ENCODE data around the gene SMCHD1.
"Not testable (repeated sequence)": the region's sequence is repeated elsewhere in the genome, so short reads cannot be mapped to it uniquely, and the experiment has no call there.

SMCHD1 gene

DNA sequence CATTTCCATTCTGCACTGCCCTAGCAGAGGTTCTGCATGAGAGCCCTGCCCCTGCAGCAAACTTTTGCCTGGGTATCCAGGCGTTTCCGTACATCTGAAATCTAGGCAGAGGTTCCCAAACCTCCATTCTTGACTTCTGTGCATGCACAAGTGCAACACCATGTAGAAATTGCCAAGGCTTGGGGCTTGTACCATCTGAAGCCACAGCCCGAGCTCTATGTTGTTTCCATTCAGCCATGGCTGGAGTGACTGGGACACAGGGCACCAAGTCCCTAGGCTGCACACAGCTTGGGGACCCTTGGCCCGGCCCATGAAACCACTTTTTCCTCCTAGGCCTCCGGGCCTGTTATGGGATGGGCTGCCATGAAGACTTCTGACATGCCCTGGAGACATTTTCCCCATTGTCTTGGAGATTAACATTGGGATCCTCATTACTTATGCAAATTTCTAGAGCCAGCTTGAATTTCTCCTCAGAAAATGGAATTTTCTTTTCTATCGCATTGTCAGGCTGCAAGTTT is 154.2 kb downstream of the SMCHD1 start:
- DNase-seq (ENCODE audit: extremely low read depth in 1 of 2, low read depth in 1 of 2): not testable (repeated sequence)

- DNase-seq (ENCODE audit: extremely low read depth in 1 of 2, low read depth in 1 of 2): no peak
Measured at GRCh38 chr18:2811416-2811815, 155.9 kb downstream of the SMCHD1 start.

GRCh38 chr18:2814928-2815327 is 159.4 kb downstream of the SMCHD1 start:
- no peak for DNase-seq (ENCODE audit: extremely low read depth in 1 of 2, low read depth in 1 of 2)

GRCh38 chr18:2818281-2818680 is 162.8 kb downstream of the SMCHD1 start:
- no peak for DNase-seq (ENCODE audit: extremely low read depth in 1 of 2, low read depth in 1 of 2)

- DNase-seq (ENCODE audit: extremely low read depth in 1 of 2, low read depth in 1 of 2): no peak
Measured at GRCh38 chr18:2821695-2822094, 166.2 kb downstream of the SMCHD1 start.

- DNase-seq (ENCODE audit: extremely low read depth in 1 of 2, low read depth in 1 of 2): no peak
Measured at GRCh38 chr18:2822213-2822921, 166.8 kb downstream of the SMCHD1 start.

GRCh38 chr18:2823202-2823601 is 167.7 kb downstream of the SMCHD1 start:
- no peak for DNase-seq (ENCODE audit: extremely low read depth in 1 of 2, low read depth in 1 of 2)

- no peak for DNase-seq (ENCODE audit: extremely low read depth in 1 of 2, low read depth in 1 of 2)
Measured at GRCh38 chr18:2823966-2824365, 168.4 kb downstream of the SMCHD1 start.

- DNase-seq (ENCODE audit: extremely low read depth in 1 of 2, low read depth in 1 of 2): no peak
Measured at GRCh38 chr18:2824865-2825264, 169.3 kb downstream of the SMCHD1 start.

DNA sequence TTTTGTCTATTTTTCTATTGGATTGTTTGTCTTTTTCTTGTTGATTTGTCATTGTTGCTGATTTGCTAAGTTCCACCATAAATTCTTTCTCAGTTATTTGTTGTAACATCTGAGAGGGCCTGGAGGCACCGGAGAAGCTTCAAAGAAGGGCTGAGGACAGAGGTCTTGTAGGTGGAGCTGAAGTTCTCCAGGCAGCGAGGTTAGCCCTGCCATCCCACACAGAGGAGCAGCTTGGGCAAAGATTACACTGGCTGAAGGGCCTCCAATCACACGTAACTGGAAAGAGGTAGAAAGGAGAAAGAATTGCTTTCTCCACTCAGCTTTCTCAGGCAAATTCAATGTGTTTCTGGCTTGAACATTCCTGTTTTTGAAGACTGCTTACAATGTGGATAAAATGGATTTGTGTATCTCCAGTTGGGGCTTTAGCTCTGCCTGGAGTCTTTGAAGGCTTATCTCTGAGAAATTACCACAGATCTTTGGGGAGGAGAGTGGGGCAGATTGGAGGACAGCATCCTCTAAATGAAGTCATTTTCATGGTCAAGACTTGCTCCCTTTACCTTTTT is 170.2 kb downstream of the SMCHD1 start:
- DNase-seq (ENCODE audit: extremely low read depth in 1 of 2, low read depth in 1 of 2): no peak

DNA sequence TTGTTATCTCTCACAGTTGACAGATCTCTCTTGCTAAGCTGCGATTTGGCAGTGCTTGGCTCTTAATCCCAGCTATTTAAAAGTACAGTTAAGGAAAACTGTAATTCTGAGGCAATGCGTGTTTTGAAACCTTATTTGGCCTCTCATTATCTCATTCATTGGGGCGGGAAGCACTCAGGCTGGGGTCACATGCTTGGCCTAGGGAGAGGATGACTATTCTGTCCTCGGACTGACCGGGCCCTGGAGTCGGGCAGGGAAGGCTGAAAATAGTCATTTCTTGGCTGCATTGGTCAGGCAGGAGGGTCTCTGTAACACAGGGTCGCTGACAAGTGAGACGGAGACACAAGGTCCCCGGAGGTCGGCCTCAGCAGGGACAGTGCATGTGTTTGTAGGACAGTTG is 171.1 kb downstream of the SMCHD1 start:
- DNase-seq (ENCODE audit: extremely low read depth in 1 of 2, low read depth in 1 of 2): no peak

GRCh38 chr18:2827061-2827460 is 171.5 kb downstream of the SMCHD1 start:
- no peak for DNase-seq (ENCODE audit: extremely low read depth in 1 of 2, low read depth in 1 of 2)

DNA sequence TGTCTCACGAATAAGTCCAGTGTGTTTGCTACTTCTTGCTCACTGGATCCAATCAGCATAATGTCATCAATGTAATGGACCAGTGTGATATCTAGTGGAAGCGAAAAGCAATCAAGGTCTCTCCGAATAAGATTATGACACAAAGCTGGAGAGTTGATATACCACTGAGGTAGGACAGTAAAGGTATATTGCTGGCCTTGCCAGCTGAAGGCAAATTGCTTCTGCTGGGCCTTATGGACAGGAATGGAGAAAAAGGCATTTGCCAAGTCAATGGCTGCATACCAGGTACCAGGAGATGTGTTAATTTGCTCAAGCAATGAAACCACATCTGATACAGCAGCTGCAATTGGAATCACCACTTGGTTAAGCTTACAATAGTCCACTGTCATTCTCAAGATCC is 180.6 kb downstream of the SMCHD1 start:
- not testable (repeated sequence) for DNase-seq (ENCODE audit: extremely low read depth in 1 of 2, low read depth in 1 of 2)

DNA sequence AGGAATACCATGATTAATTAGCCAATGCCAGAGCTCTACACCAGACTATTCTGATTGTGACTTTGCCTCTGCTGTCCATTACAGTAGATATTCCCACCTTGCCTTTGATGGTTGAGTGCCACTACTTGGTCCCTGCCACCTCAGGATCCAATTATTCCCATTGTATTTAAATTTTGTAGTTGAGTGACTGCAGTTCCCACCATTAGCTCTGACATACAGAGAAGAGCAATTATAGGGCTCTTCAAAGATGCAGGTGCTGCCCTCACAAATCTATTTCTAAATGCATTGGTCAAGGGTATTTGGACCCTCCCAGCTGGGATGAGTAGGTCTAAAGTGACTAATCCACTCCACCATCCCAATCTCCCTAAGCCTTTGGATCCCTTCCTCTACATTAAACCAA is 181.8 kb downstream of the SMCHD1 start:
- not testable (repeated sequence) for DNase-seq (ENCODE audit: extremely low read depth in 1 of 2, low read depth in 1 of 2)

GRCh38 chr18:2839202-2839601 is 183.7 kb downstream of the SMCHD1 start:
- DNase-seq (ENCODE audit: extremely low read depth in 1 of 2, low read depth in 1 of 2): no peak

GRCh38 chr18:2840521-2840920 is 185.0 kb downstream of the SMCHD1 start:
- no peak for DNase-seq (ENCODE audit: extremely low read depth in 1 of 2, low read depth in 1 of 2)

GRCh38 chr18:2843146-2843545 is 187.6 kb downstream of the SMCHD1 start:
- no peak for DNase-seq (ENCODE audit: extremely low read depth in 1 of 2, low read depth in 1 of 2)

DNA sequence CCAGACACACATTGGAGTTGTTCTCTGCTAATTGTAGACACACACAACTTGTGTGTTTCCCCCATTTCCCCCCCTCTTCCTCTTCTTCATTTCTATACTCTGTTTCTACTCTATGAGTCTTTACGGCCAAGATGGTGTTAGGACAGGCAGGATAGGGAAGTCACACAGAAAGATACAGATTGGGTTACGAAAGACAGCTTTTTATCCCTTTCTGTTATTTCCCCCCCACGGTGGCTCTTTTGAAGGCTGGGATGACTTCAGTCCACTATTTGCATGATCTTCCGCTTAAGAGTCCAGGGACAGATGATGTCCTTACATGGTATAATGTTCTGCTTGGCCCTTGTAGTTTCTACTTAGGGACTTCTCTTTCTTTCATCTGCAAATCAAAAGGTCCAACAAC is 189.6 kb downstream of the SMCHD1 start:
- no peak for DNase-seq (ENCODE audit: extremely low read depth in 1 of 2, low read depth in 1 of 2)

DNA sequence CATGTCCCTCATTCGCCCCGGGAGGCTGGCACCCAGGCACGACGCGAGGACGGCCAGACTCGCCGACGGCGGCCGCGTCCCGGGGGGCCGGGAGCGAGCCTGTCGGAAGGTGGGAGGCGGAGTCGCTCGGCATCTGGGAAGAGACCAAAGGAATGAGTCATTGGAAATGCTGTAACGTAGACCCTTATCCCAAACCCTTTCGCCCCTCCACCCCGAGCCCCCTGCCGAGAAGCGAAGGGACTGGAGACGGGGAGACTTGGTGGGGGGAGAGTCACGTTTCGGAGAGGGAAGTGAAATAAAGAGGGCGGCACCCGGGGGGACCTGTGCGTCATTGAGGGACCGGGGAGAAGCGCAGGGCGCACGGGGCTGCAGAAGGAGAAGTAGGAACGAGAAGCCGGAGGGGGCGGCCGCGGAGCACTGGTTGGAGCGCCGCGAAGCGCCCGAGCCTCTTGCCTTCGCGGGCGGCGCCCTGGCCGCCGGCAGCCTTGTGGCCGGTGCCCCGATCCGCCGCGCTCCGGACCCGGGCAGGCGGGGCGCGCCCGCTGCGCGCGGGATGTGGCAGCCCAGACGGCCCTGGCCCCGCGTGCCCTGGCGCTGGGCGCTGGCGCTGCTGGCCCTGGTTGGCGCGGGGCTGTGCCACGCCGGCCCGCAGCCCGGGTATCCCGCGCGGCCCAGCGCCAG is 191.2 kb downstream of the SMCHD1 start, which contains the start of gene EMILIN2:
Gene EMILIN2, plus strand, starts transcription at position 371 of the 681 bp plus-strand sequence. Its CDS starts 183 bp downstream, at position 554.
- DNase-seq (ENCODE audit: extremely low read depth in 1 of 2, low read depth in 1 of 2): no peak

DNA sequence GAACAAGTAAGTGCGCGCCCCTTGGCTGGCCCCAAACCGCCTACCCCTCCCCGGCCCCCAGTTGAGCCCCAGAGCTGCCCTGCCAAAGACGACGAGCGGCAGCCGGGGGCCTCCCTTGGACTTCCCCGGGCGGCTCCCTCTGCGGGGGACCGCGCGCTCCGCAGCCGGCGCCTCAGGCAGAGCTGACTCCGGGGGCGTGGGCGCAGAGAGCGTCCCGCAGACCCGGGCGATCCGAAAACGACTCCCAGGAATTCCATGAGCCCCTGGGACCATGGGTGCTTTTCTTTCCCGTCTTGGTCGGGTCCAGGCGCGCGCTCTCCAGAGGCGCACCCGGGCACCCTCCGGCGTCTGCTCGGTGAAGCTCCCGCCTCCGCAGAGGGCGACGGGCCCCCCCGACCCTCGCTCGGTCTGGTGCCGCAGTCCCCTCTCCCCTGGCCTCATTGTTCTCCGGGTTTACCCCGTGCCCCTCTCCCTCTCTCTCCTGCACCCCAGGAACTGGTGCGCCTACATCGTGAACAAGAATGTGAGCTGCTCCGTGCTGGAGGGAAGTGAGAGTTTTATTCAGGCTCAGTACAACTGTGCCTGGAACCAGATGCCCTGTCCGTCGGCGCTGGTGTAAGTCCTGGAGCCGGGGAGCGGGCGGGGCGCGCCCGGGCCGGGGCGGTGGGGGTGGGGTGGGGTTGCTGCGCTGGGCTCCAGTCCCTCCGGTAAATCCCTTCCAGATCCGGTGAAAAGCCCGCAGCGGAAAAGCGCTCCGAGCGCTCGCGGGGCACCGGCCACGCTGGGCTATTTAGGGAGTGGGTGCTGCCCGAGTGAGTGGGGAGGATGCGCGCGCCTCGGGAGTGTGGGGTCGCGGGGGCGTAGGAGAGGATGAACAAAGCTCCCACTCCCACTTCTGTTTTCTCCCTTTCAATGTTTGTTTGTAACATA is 192.1 kb downstream of the SMCHD1 start:
- DNase-seq (ENCODE audit: extremely low read depth in 1 of 2, low read depth in 1 of 2): no peak

All from activated CD8-positive, alpha-beta memory T cell treated with anti-CD3 and anti-CD28 coated beads for 1 hour (primary cell).